SJCRH30 (cell line): ENCODE results near the gene TCN2. TPM values are rescaled to one million over a fixed set of nuclear protein-coding genes. Genes with fewer than 3 reads are reported as not detected.
"Not testable (repeated sequence)": the region's sequence is repeated elsewhere in the genome, so short reads cannot be mapped to it uniquely, and the experiment has no call there.

ENCODE experiments used
- DNase-seq, 2 experiments: peaks; one replicate each; pipeline ENCODE4 v3.0.0-alpha.2; 2015 to 2020
- H3K27ac ChIP-seq: fragments of 250-450 bp; sonication (Bioruptor Pico); 2 replicates; pipeline ENCODE4 v1.5.1; 2020; ENCODE audit warnings: mild to moderate bottlenecking, moderate library complexity
- H3K27me3 ChIP-seq: fragments of 250-450 bp; sonication (Bioruptor Pico); 2 replicates; pipeline ENCODE4 v1.5.1; 2020; ENCODE audit warnings: mild to moderate bottlenecking, moderate library complexity
- H3K36me3 ChIP-seq: fragments of 250-450 bp; sonication (Bioruptor Pico); 2 replicates; pipeline ENCODE4 v1.5.1; 2020; ENCODE audit warnings: mild to moderate bottlenecking, moderate library complexity
- H3K4me1 ChIP-seq: fragments of 250-450 bp; sonication (Bioruptor Pico); 2 replicates; pipeline ENCODE4 v1.5.1; 2020; ENCODE audit warnings: mild to moderate bottlenecking, moderate library complexity
- H3K4me3 ChIP-seq: fragments of 250-450 bp; sonication (Bioruptor Pico); 2 replicates; pipeline ENCODE4 v1.5.1; 2020; ENCODE audit warnings: mild to moderate bottlenecking, moderate library complexity
- H3K9me3 ChIP-seq: fragments of 250-450 bp; sonication (Bioruptor Pico); replicated peaks from 2 replicates; pipeline ENCODE4 v1.5.1; 2020; ENCODE audit warnings: mild to moderate bottlenecking, moderate library complexity
- total RNA-seq: library from RNA; depleted of rRNA; stranded (reverse); fragments of >200 nt; shearing (Covaris generic); gene quantifications from 2 replicates; pipeline ENCODE4 v1.2.3, GENCODE V29; 2014; rRNA removed

Gene TCN2
- total RNA-seq, 1 experiment from 2014 or later, result 0.85 TPM

- Histone ChIP-seq H3K27ac (no peak overlapping the region), H3K4me1 (no peaks in the 10 kb centered on the region)
Observed at GRCh38 chr22:30667107-30667493, 60.1 kb downstream of the TCN2 start.

GRCh38 chr22:30667494-30668385 lies 60.8 kb downstream of the TCN2 start, which contains the start of gene DUSP18:
DUSP18 (minus strand) TSS chr22:30667875; CDS start chr22:30664003, 3,872 bp downstream.
- no peaks in the 10 kb centered on the region for H3K9me3 ChIP-seq
- peak; percentile 84 to 88 for DNase-seq
- no peaks in the 10 kb centered on the region for H3K4me1 ChIP-seq
- H3K36me3 ChIP-seq, result no peaks in the 10 kb centered on the region
- H3K27ac ChIP-seq, result no peak within 1 kb of the TSS
- no peaks in the 10 kb centered on the region for H3K27me3 ChIP-seq
- peak within 1 kb of the TSS; percentile 58 for H3K4me3 ChIP-seq

More at GRCh38 chr22:30667107-30667493, 60.1 kb downstream of the TCN2 start:
- H3K4me3 ChIP-seq, result peak overlapping the region; percentile 58
- H3K27me3 ChIP-seq, result no peaks in the 10 kb centered on the region
- H3K36me3 ChIP-seq, result no peaks in the 10 kb centered on the region
- no peak for DNase-seq
- no peaks in the 10 kb centered on the region for H3K9me3 ChIP-seq

GRCh38 chr22:30668386-30668710 lies 61.4 kb downstream of the TCN2 start:
- Histone ChIP-seq H3K27me3 (no peaks in the 10 kb centered on the region), H3K4me1 (no peaks in the 10 kb centered on the region), H3K36me3 (no peaks in the 10 kb centered on the region), H3K4me3 (peak overlapping the region; percentile 58), H3K27ac (no peak overlapping the region), H3K9me3 (no peaks in the 10 kb centered on the region)
- DNase-seq, result no peak

- H3K27ac ChIP-seq, result no peak overlapping the region
- H3K4me1 ChIP-seq, result no peaks in the 10 kb centered on the region
- no peaks in the 10 kb centered on the region for H3K27me3 ChIP-seq
- DNase-seq, result no peak
- no peaks in the 10 kb centered on the region for H3K36me3 ChIP-seq
- H3K4me3 ChIP-seq, result no peak overlapping the region
- no peaks in the 10 kb centered on the region for H3K9me3 ChIP-seq
Observed at GRCh38 chr22:30671071-30671470, 64.1 kb downstream of the TCN2 start.

- no peaks in the 10 kb centered on the region for H3K27me3 ChIP-seq
- H3K36me3 ChIP-seq, result no peaks in the 10 kb centered on the region
- no peak overlapping the region for H3K4me3 ChIP-seq
- H3K27ac ChIP-seq, result no peak overlapping the region
- no peaks in the 10 kb centered on the region for H3K4me1 ChIP-seq
- no peaks in the 10 kb centered on the region for H3K9me3 ChIP-seq
- DNase-seq, result no peak
Observed at GRCh38 chr22:30673136-30673535, 66.2 kb downstream of the TCN2 start.

GRCh38 chr22:30674482-30674881 lies 67.5 kb downstream of the TCN2 start:
- Histone ChIP-seq H3K27ac (no peak overlapping the region), H3K4me1 (no peaks in the 10 kb centered on the region), H3K4me3 (no peak overlapping the region), H3K36me3 (no peaks in the 10 kb centered on the region), H3K27me3 (0 out of 2 replicates have a peak, but pooled peaks cover 2% of the 10 kb centered on the region), H3K9me3 (no peaks in the 10 kb centered on the region)
- DNase-seq, result no peak

- Histone ChIP-seq H3K27ac (no peak overlapping the region), H3K4me3 (no peak overlapping the region), H3K4me1 (no peaks in the 10 kb centered on the region), H3K27me3 (0 out of 2 replicates have a peak, but pooled peaks cover 2% of the 10 kb centered on the region), H3K36me3 (no peaks in the 10 kb centered on the region), H3K9me3 (no peaks in the 10 kb centered on the region)
- peak in 1 of 2 experiments; percentile 17 for DNase-seq
Observed at GRCh38 chr22:30675436-30675835, 68.5 kb downstream of the TCN2 start.

- not testable (repeated sequence) for H3K4me3 ChIP-seq, H3K36me3 ChIP-seq, H3K27me3 ChIP-seq, H3K9me3 ChIP-seq, H3K4me1 ChIP-seq, H3K27ac ChIP-seq, DNase-seq
Observed at GRCh38 chr22:30676565-30676964, 69.6 kb downstream of the TCN2 start.

Other genes starting within 250 kb of the TCN2 start
- 4.1 and 7.3 TPM in 2 replicates for gene RNF215, start 219.8 kb upstream of the TCN2 start, total RNA-seq
- gene SEC14L2, start 210.2 kb upstream of the TCN2 start, total RNA-seq, result 1.4 and 3.4 TPM in 2 replicates
- 19.6 and 25.5 TPM in 2 replicates for gene MTFP1, start 181.4 kb upstream of the TCN2 start, total RNA-seq
- gene SEC14L3, start 135.2 kb upstream of the TCN2 start, total RNA-seq, result not detected in 2 replicates
- not detected in 2 replicates for gene SEC14L4, start 101.5 kb upstream of the TCN2 start, total RNA-seq
- gene SEC14L6, start 60.4 kb upstream of the TCN2 start, total RNA-seq, result not detected in 2 replicates
- gene GAL3ST1, start 32.5 kb upstream of the TCN2 start, total RNA-seq, result not detected in 2 replicates
- gene PES1, start 15.3 kb upstream of the TCN2 start, total RNA-seq, result 65.6 and 73.8 TPM in 2 replicates
- gene SLC35E4, start 28.6 kb downstream of the TCN2 start, total RNA-seq, result 1.0 and 1.1 TPM in 2 replicates
- 0.99 and 1.7 TPM in 2 replicates for gene DUSP18, start 60.7 kb downstream of the TCN2 start, total RNA-seq
- not detected in 2 replicates for gene OSBP2, start 87.7 kb downstream of the TCN2 start, total RNA-seq